HG02588 (cell line): ENCODE data around the gene PPP1R8.
"Not testable (repeated sequence)": the region's sequence is repeated elsewhere in the genome, so short reads cannot be mapped to it uniquely, and the experiment has no call there.

Experiments
- ATAC-seq: cut with Tn5 transposase; IDR thresholded peaks from one replicate; pipeline ENCODE4 v1.9.1; 2021; ENCODE audit warnings: mild to moderate bottlenecking, moderate library complexity; ENCODE audit not compliant: unreplicated experiment

Gene PPP1R8

DNA sequence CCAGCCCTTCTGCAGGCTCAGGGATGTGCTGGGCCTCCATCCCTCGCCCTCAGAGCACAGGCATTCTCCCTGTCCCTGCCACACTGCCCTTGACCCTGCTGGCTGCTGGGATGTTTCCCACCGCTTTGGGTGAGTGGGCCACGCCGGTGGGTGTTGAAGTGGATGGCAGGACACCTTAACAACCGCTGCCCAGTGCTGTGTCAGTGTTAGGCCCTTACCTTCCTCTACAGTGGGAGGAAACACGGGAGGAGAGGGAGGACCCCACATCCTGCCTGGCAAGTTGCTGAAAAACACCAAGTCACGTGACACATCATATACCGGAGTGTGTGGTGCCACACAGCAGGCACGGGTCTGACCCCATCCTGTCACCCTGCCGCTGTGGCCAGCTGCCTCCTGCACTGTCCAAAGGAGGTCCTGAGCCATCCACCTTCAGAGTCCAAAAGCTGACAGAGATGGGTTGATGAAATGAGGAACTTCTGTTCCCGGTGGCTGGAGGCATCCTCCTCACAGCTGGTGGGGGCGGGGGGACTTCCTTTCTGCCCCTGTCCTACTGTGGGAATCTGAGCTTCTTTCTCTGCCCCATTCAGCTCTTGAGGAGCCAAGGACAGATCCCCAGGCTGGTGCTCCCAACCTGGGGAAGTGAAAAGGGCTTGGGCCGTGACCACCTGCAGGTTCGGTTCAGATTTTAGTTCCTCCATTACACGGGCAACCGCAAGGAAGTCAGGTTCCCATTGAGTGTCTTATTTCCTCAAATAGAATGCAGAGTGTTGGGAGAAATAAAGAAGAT is 38.5 kb downstream of the PPP1R8 start:
- ATAC-seq, result no peak

DNA sequence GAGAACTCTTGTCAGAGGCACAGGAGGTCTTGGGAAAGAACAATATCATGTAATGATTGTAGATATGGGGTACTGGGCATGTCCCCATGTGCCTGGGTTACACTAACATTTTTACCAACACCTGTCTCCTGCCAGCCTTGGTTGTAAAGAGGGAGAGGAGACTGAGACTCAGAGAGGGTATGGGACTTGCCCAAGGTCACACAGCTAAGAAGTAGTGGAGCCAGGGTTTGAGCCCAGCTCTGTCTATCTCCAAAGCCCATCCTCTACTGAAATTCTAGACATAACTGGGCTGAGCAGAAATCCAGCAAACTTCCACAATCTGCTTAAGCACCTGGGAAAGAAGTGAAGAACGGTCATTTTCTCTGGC is 39.1 kb downstream of the PPP1R8 start:
- no peak for ATAC-seq

DNA sequence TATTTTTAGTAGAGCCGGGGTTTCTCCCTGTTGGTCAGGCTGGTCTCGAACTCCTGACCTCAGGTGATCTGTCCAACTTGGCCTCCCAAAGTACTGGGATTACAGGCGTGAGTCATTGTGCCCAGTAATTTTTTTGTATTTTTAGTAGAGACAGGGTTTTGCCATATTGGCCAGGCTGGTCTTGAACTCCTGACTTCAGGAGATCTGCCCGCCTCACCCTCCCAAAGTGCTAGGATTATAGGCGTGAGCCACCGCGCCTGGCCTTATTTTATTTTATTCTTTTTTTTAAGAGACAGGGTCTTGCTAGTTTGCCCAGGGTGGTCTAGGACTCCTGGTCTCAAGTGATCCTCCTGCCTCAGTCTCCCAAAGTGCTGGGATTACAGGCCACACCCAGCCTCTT is 40.5 kb downstream of the PPP1R8 start:
- not testable (repeated sequence) for ATAC-seq

DNA sequence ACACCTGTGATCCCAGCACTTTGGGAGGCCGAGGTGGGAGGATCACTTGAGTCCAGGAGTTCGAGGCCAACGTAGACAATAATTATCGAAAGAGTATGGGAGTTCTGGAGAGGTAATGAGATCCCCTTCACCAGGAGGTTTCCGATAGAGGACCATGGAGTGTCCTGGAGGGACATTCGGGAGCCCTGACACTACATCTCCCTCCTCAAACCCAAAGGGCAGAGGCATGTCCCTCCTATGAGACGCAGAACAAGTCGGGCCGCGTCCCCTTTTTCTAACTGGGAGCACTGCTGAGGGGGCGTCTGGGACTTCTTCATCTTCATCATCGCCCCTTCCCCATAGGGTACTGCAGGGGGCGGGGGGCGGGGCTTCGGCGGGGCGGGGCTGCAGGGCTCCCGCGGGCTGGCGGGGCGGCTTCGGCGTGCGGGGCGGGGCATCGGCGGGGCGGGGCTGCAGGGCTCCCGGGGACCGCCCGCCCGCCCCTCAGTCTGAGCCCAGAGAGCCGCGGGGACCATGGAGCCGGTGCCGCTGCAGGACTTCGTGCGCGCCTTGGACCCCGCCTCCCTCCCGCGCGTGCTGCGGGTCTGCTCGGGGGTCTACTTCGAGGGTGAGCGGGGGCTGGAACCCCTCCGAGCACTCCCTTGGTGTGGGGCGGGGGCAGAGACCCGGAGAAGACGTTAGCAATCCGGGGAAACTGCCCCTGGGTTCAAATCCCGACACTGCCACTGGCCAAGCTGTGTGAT is 41.6 kb downstream of the PPP1R8 start, which contains the start of gene THEMIS2:
THEMIS2 (plus strand) TSS at position 486 of the 743 bp plus-strand sequence; CDS start at position 514, 28 bp downstream.
- peak; percentile 34 for ATAC-seq

DNA sequence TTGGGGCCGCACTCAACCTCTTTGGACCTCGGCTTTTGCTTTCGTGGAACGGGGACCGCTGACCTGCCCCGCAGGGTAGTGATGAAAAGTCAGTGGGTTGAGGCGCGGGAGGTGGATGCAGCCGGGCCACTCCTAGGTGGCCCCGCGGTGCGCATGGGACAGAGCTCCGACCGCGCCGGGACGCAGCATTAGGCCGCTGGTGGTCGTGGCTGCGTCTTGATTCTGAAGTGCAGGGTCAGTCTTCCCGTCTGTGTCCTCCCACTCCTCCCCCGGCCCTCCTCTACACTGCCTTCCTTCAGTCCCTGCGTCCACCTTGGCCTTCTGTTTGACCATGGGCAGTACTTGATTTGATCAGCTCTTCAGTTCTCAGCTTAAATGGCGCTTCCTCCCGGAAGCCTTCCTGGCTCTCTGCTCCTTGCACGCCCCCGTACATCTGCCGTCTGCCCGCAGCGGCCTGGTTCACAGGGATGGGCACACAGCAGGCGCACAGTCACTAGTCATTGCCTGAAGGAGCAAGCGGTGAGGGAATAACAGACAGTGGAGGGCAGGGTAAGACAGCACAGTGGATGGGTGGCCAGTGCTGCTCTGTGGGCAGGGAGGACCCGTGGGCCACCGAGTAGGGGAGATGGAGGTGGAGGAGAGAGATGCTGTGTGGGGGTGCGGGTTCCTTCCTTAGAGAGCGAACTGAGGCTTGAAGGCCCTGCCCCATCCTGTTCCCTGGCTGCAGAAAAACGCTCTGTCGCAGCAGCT is 42.4 kb downstream of the PPP1R8 start:
- no peak for ATAC-seq

DNA sequence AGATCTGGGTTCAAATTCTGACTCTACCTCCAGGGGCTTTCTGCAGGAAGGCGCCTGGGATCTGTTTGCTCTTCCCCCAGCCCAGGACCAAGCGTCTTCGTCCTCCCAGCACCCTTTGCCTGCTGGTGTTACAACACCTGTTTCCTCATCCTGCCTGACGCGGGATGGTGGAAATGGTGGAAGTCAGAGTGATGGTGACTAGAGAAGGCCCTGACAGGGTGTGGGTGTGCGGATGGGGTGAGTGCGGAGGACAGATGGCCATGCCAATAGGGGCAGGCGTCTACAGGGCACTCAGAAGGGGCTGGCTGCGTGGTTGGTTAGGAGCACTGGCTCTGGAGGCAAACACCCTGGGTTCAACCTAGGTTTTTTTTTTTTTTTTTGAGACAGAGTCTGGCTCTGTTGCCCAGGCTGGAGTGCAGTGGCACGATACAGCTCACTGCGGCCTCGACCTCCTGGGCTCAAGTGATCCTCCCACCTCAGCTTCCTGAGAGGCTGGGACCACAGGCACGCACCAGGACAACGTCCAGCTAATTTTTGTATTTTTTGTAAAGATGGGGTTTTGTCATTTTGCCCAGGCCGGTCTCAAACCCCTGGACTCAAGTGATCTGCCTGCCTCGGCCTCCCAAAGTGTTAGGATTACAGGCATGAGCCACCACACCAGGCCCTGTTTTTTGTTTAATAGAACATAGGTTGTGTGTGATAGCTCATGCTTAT is 43.2 kb downstream of the PPP1R8 start:
- no peak for ATAC-seq

DNA sequence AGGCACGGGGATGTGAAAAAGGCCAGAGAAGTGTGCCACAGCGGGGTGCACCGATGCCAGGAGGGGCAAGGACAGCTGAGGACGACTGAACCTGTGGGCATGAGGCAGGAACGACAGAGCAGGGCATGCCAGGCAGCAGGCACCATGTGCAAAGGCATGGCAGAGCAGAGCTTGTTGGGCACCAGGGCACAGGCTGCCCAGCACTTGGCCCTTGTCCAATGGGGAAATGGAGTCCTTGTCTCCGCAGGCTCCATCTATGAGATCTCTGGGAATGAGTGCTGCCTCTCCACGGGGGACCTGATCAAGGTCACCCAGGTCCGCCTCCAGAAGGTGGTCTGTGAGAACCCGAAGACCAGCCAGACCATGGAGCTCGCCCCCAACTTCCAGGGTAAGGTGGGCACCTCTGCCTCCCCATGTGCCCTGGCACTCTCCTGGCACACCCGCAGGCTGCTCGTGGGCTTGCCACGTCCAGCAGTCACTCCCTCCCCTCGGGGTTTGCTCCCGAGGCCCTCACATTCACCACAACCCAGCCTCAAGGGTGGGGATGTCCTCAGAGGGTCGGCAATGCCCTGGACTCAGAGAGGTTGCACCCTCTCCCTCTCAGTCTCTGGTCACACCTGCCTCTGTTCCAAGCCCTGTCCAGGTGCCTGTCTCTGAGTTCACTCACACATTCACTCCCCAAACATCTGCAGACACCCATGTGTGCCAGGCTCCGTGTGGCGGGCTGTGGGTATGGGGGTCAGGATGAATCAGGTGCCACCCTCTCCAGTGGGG is 45.9 kb downstream of the PPP1R8 start:
- no peak for ATAC-seq

DNA sequence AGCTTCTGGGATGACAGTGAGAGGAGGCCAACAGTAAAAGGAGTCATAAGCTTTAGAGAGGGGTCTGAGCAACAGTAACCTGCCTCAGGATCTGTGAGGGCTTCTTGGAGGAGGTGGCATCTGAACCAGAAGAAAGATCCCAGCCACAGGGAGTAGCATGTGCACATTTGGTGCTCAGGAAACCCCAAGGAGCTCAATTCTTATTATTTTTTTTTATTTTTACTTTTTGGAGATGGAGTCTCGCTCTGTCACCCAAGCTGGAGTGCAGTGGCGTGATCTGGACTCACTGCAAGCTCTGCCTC is 46.5 kb downstream of the PPP1R8 start:
- no peak for ATAC-seq

DNA sequence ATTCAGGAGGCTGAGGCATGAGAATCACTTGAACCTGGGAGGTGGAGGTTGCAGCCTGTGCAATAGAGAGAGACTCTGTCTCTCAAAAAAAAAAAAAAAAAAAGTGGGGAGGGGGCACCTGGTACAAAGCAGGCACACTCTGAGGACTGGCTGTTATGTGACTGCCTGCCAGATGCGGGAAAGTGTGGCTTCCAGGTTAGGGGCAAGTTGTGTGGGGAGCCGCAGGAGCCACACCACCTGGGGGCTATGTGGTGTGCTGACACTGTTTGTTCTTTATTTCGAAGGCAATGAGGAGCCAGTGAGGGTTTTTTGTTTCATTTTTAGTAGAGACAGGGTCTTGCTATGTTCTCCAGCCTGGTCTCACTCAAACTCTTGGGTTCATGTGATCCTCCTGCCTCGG is 47.5 kb downstream of the PPP1R8 start:
- no peak for ATAC-seq

DNA sequence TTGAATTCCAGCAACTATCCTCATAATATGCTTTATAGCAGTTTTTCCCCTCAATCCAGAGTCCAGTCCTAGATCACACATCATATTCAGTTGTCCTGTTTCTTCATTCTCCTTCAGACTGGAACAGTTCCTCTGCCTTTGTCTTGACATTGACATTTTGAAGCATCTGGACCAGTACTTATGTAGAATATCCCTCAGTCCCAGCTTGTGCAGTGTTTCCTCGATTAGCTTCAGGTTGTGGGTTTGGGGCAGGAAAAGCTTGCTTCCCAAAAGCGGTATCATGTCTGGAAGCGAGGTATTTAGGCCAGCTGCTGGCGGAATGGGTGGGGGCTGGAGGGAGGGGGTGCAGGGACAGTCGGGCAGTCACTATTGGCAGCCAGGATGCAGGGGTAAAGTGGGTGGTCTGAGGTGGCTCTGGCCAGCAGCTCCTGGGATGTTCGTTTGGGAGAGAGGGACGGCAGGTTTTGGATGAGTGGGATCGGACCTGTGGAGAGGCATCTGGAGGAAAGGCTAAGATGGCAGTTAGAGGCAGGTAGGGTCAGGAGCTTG is 48.3 kb downstream of the PPP1R8 start:
- no peak for ATAC-seq

DNA sequence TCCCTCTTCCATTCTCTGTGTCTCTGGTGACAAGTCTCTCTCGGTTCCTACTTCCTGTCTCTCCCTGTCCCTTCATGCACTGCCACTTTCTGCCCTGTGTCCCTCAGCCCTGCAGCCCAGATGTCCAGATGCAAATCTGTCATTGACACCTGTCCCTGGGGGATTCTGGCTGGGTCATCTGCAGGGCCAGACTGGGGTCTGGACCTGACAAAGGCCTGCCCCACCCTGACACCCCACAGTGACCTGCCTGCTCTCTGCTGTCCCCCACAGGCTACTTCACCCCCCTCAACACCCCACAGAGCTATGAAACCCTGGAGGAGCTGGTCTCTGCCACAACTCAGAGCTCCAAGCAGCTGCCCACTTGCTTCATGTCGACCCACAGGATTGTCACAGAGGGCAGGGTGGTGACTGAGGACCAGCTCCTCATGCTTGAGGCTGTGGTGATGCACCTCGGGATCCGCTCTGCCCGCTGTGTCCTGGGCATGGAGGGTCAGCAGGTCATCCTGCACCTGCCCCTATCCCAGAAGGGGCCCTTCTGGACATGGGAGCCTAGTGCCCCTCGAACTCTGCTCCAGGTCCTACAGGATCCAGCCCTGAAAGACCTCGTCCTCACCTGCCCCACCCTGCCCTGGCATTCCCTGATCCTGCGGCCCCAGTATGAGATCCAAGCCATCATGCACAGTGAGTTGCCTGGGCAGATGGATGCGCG is 48.9 kb downstream of the PPP1R8 start:
- ATAC-seq, result no peak

DNA sequence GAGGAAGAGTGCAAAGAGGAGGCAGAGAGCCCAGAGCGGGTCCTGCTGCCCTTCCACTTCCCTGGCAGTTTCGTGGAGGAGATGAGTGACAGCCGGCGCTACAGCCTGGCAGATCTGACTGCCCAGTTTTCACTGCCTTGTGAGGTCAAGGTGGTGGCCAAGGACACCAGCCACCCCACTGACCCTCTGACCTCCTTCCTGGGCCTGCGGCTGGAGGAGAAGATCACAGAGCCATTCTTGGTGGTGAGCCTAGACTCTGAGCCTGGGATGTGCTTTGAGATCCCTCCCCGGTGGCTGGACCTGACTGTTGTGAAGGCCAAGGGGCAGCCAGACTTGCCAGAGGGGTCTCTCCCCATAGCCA is 51.9 kb downstream of the PPP1R8 start:
- ATAC-seq, result no peak

DNA sequence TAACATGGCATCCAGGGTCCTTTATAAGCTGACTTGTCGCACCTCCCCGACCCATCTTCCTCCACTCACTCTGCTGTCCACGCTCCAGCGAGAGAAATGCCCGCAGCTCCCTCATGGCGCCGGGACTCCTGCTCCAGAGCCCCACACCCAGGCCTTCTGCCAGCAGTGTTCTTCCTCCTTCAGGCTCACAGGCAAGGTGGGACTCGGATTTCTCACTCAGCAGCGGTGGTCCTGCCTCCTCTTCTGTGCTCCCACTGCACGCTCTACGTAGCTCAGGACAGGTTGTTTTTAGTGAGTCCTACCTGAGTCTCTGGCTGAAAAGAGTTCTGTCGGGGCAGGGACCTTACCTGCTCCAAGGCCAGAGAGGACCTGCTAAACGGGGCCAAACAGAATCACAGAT is 53.0 kb downstream of the PPP1R8 start:
- ATAC-seq, result no peak

DNA sequence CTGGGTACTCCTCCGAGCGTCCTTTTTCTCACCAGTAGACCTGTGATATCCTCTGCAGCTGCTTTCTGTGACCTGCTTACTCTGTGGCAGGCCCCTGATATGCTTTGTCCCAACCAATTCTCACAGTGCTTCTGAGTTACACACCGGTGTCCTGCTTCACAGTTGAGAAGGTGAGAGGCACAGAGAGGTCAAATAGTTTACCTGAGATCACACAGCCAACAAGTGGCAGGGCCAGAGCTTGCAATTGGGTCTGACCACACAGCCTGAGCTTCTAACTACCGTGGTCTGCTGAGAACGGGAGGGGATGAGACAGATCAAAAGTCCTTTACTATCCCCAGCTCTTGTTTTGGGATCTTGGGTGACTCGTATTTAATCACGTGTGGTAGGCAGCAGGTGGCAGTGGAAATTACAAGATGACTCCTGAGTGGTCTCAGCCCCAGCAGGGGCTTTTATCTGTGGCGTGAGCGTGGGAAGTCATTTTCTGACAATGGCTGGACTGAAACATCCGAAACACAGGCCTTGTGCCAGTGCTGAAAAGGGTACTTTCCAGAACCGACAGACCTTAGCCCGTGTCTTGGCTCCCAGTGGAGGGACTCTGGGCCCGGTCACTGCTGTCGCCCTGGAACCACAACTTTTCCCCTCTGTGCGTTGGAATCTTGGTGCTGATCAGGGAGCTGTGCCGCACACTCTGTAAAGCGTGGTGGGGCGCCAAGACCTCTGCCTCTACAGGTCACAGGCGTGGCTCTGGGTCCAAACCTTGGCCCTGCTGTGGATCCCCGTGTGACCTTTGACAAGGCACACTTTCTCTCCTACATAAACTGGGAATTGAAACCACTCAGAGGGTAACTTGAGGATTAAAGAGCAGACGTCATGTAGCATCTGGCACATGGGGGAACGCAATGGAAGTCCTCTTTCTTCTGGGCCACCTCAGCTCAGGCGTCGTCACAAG is 53.7 kb downstream of the PPP1R8 start:
- ATAC-seq, result peak; percentile 47

DNA sequence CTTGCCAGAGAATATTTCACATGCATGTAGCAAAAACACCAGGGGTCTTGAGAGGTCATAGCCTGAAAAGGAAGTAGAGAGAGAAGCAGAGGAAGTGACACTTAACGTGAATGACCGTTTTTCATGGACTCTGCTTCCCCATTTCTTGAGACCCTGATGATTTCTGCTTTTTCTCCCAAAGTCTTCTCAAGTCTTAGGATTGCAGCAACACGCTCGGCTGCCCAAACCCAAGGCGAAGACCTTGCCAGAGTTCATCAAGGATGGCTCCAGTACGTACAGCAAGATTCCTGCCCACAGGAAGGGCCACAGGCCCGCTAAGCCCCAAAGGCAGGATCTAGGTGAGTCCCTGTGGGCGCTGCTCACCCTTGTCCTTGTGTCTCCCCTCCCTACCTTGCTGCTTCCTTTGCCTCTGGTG is 54.5 kb downstream of the PPP1R8 start:
- ATAC-seq, result no peak

DNA sequence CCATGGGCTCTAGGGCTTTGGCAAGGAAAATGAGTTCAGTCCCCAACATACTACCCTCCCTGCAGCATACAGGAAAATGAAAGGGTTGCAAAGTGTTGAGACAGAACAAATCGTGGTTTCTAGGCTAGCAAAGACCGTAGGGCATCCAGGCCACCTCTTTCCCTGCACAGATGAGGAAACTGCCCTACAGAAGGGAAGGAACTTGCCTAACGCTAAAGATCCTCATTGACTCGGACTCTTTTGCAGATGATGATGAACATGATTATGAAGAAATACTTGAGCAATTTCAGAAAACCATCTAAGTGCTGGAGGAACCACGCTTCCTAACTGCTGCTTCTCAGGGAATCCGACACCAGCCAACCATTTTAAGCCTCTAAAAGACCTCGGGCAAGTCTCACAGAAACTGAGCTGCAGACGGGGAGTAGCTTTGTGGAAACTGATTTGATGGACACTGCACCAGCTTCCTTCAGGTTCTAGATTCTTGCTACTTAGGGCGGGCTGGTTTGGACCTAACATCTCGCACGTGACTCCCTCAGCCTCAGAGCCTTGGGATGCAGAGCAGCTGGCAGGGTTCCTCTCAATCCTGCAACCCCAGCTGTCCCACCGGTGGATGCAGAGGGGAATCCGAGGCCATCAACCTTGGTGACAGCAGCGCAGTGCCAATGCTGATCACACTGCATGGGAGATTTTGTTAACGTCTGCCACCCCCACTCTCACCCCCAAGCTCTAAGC is 55.2 kb downstream of the PPP1R8 start:
- ATAC-seq, result no peak

DNA sequence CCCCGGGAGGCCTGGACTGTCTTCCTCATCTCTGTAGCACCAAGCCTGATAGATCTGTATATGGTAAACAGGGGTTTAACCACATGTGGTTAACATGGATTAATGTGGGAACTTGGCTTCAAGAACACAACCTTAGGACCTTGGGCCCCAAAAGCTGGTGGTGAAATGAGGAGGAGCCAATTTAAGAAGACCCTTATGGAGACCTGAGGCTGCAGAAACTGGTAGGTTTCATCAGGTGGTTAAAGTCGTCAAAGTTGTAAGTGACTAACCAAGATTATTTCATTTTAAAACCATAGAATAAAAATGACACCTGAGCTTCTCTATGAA is 55.7 kb downstream of the PPP1R8 start:
- ATAC-seq, result no peak

DNA sequence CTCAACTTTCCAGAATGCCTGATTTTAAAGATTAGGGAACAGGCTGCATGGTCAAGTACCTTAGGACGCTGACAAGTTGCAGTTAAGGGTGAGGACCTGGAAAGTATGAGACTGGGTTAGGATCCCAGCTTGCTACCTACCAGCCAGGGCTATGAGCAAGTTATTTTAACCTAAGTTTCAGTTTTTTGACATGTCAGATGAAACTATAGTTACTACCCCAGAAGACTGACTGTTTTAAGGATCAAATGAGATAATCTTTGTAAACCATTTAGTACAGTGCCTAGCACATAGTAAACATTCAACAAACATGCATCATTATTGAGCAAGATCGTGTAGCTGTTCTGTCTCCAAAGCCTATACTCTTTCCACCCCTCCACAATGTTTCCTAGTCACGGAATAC is 56.2 kb downstream of the PPP1R8 start:
- no peak for ATAC-seq
